Bronchus fibroblast of lung (primary cell): ENCODE data around the gene CCNDBP1. TPM values are rescaled to one million over a fixed set of nuclear protein-coding genes. Genes with fewer than 3 reads are reported as not detected.

Experiments used
- total RNA-seq: library from RNA; depleted of rRNA; stranded (reverse); fragments of >200 nt; gene quantifications from 2 replicates; pipeline ENCODE4 v1.2.3, GENCODE V29; 2015

Gene CCNDBP1
- 47.7 and 57.2 TPM in 2 replicates for total RNA-seq

DNA sequence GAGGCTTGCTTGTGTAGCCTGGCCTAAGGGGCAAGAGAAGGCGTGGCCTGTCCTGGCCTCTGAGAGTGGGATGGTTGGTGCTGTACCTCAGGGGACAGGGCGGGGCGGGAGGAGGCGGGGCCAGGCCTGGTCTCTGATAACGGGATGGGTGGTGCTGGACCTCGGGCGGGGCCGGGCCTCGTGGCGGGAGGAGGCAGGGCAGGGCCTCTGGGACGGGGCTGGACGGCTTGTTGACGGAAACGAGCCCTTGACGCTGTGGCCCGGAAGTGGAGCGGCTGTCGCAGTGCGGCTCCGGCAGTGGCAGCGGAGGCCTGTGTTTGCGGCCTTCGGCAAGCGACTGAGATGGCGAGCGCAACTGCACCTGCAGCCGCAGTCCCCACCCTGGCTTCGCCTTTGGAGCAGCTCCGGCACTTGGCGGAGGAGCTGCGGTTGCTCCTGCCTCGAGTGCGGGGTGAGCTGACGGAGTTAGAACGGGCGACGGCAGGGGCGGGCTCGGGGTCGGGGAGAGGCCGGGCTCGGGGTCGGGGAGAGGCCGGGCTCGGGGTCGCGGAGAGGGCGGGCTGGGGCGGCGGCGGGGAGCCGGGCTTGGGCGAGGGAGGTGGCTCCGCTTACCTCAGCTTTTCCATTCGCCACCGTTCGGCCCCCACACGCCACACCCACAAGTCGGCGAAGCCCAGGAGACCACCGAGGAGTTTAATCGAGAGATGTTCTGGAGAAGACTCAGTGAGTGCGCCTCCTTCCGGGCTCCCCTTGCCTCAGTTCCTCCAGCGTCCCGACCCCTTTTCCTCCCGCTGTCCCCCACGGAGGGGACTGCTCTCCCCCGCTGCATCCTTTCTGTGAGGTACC, at the start of gene CCNDBP1:
Gene CCNDBP1, plus strand, starts transcription at position 247 of the 846 bp plus-strand sequence. Its CDS starts 96 bp downstream, at position 343.

DNA sequence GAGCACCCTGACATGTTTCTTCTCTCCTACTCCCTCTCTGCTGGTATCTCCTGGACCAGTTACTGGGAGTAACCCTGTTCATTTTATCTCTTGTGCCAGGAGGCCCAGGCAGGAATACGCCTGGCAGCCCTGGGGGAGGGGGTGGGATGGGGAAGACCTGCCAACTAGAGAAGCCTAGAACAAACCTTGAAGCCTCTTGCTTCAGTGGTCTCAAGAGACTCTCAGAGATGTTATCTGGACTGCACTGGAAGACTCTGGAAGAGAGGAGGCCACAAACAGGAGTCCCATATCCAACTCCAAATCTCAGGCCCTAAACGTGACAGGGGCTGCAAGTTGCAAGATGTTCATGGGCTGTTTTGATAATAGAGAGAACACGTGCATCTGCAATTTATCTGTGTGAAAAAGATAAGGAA, 35.8 kb downstream of the CCNDBP1 start, which contains the start of gene EPB42:
Gene EPB42, minus strand, starts transcription at position 28 of the 413 bp plus-strand sequence. CDS start 193 bp downstream, outside the sequence.

Other genes starting within 250 kb of the CCNDBP1 start
- 13.1 and 17.8 TPM in 2 replicates for gene UBR1, start 79.4 kb upstream of the CCNDBP1 start, total RNA-seq
- 12.2 and 17.7 TPM in 2 replicates for gene TMEM62, start 51.8 kb upstream of the CCNDBP1 start, total RNA-seq
- gene EPB42, start 35.6 kb downstream of the CCNDBP1 start, total RNA-seq: not detected in 2 replicates
- gene TGM5, start 81.5 kb downstream of the CCNDBP1 start, total RNA-seq: not detected in 2 replicates
- not detected in 2 replicates for gene TGM7, start 116.9 kb downstream of the CCNDBP1 start, total RNA-seq
- 3.7 and 5.5 TPM in 2 replicates for gene LCMT2, start 145.2 kb downstream of the CCNDBP1 start, total RNA-seq
- 9.2 and 9.7 TPM in 2 replicates for gene ZSCAN29, start 185.6 kb downstream of the CCNDBP1 start, total RNA-seq
- 13.3 and 15.0 TPM in 2 replicates for gene TUBGCP4, start 185.7 kb downstream of the CCNDBP1 start, total RNA-seq